Colon (tissue), 2 donors: ENCODE measurements around the gene SDK1.

Experiments used
- FAIRE-seq: peaks from 2 replicates; lab custom pipeline; 2012; peaks lifted over from hg19 to GRCh38; lab: Jason Lieb, UNC
- donor health status: control.
- donor health status: control.

SDK1 gene

GRCh38 chr7:4143006-4143405 is 842.0 kb downstream of the SDK1 start:
- no peak for FAIRE-seq

- FAIRE-seq, result no peak
These were observed 842.6 kb downstream of the SDK1 start for GRCh38 chr7:4143511-4144171.

GRCh38 chr7:4144172-4144701 is 843.2 kb downstream of the SDK1 start:
- FAIRE-seq, result no peak

- no peak for FAIRE-seq
These were observed 843.9 kb downstream of the SDK1 start for GRCh38 chr7:4144811-4145510.

- FAIRE-seq, result no peak
These were observed 844.5 kb downstream of the SDK1 start for GRCh38 chr7:4145576-4145975.

- FAIRE-seq, result no peak
These were observed 847.0 kb downstream of the SDK1 start for GRCh38 chr7:4147926-4148620.

GRCh38 chr7:4149236-4149635 is 848.2 kb downstream of the SDK1 start:
- no peak for FAIRE-seq

- no peak for FAIRE-seq
These were observed 848.6 kb downstream of the SDK1 start for GRCh38 chr7:4149645-4150044.

- no peak for FAIRE-seq
These were observed 849.7 kb downstream of the SDK1 start for GRCh38 chr7:4150731-4151130.

GRCh38 chr7:4151524-4151923 is 850.5 kb downstream of the SDK1 start:
- FAIRE-seq, result no peak

GRCh38 chr7:4151926-4152549 is 851.0 kb downstream of the SDK1 start:
- no peak for FAIRE-seq

- FAIRE-seq, result no peak
These were observed 854.0 kb downstream of the SDK1 start for GRCh38 chr7:4154882-4155535.

- FAIRE-seq, result no peak
These were observed 855.1 kb downstream of the SDK1 start for GRCh38 chr7:4156190-4156589.

- FAIRE-seq, result no peak
These were observed 856.6 kb downstream of the SDK1 start for GRCh38 chr7:4157651-4158050.

GRCh38 chr7:4158441-4159153 is 857.5 kb downstream of the SDK1 start:
- no peak for FAIRE-seq

- no peak for FAIRE-seq
These were observed 858.1 kb downstream of the SDK1 start for GRCh38 chr7:4159154-4159501.

- FAIRE-seq, result no peak
These were observed 858.9 kb downstream of the SDK1 start for GRCh38 chr7:4159761-4160554.

GRCh38 chr7:4162884-4163564 is 862.0 kb downstream of the SDK1 start:
- no peak for FAIRE-seq

- FAIRE-seq, result no peak
These were observed 862.6 kb downstream of the SDK1 start for GRCh38 chr7:4163565-4164203.

GRCh38 chr7:4164556-4164955 is 863.5 kb downstream of the SDK1 start:
- no peak for FAIRE-seq
